Posterior vena cava (tissue), 2 donors: ENCODE data around the gene ANOS1. TPM values are rescaled to one million over a fixed set of nuclear protein-coding genes. Genes with fewer than 3 reads are reported as not detected.
A peak's percentile ranks its signal among the peaks of the same experiment; 100 is the strongest.
"Not testable (repeated sequence)": the region's sequence is repeated elsewhere in the genome, so short reads cannot be mapped to it uniquely, and the experiment has no call there.

Experiments
- DNase-seq: peaks from one replicate; pipeline ENCODE4 v3.0.0-alpha.2; 2020; ENCODE audit warnings: low spot score
- intact Hi-C, 2 donors: fragments of 100-400 bp; cut with DNase I; formaldehyde crosslinking; loops; one replicate each; pipeline versions ENCODE4 v1.14.1 to v1.14.2; 2022 to 2023
- long read RNA-seq, 2 donors: library from polyadenylated mRNA; unstranded; transcript quantifications; one replicate each; pipeline ENCODE4 v2.0.0, GENCODE V29; 2020 to 2021
- total RNA-seq, 2 donors: library from RNA; stranded (reverse); fragmentation: NEBNext Ultra II Directional; extraction: Animal tissue kit (Norgen Biotek cat#: 25700); gene quantifications; one replicate each; pipeline ENCODE4 v1.2.1, GENCODE V29; 2021
- donor health status: DM: yes; HTN: yes; CAD: no.
- donor health status: DM: yes; HTN: yes; CAD: no.

ANOS1 gene, protein sequence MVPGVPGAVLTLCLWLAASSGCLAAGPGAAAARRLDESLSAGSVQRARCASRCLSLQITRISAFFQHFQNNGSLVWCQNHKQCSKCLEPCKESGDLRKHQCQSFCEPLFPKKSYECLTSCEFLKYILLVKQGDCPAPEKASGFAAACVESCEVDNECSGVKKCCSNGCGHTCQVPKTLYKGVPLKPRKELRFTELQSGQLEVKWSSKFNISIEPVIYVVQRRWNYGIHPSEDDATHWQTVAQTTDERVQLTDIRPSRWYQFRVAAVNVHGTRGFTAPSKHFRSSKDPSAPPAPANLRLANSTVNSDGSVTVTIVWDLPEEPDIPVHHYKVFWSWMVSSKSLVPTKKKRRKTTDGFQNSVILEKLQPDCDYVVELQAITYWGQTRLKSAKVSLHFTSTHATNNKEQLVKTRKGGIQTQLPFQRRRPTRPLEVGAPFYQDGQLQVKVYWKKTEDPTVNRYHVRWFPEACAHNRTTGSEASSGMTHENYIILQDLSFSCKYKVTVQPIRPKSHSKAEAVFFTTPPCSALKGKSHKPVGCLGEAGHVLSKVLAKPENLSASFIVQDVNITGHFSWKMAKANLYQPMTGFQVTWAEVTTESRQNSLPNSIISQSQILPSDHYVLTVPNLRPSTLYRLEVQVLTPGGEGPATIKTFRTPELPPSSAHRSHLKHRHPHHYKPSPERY
- 1 to 10 TPM in 1 of 2 donors, under 1 TPM in 1; 0.95 to 3.1 TPM for total RNA-seq
- long read RNA-seq, donor 1, result 0 reads
- long read RNA-seq, donor 2, result 0 reads

DNA sequence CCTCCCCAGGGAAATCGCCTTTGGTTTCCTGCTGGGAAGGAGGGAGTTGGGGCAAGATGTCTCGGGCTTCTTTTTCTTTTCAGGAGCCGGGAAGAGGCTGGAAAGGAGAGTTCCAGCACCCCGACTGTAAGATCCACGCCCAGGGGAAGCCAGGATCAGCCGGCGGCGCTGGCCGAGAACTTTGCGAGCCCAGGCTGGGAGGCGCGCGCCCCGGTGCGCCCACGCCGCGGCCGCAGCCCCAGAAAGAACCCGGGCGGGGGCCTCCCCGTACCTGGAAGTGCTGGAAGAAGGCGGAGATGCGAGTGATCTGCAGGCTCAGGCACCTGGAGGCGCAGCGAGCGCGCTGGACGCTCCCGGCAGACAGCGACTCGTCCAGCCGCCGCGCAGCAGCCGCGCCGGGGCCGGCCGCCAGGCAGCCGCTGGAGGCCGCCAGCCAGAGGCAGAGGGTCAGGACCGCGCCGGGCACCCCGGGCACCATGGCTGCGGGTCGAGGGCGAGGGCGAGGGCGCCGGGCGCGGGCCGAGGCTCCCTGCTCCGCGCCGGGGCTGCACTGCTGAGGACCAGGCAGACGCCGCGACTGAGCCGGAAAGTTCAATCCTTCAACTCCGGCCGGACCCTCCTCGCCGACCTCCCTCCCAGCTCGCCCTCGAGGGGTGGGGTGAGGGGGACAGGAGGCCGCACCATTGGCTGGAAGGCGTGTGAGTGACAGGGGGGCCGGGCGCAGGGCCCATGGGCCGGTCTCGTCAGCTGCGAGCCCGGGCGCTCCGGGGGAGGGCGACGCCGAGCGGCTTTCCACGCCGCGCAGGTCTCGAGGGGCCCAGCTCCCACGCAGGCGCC lies at the start of gene ANOS1:
TSS of gene ANOS1 (minus strand) at position 579 of the 837 bp plus-strand sequence. CDS start at position 478, 101 bp downstream.
- intact Hi-C loops, result no loop called here
- peak; percentile 85 for DNase-seq

DNA sequence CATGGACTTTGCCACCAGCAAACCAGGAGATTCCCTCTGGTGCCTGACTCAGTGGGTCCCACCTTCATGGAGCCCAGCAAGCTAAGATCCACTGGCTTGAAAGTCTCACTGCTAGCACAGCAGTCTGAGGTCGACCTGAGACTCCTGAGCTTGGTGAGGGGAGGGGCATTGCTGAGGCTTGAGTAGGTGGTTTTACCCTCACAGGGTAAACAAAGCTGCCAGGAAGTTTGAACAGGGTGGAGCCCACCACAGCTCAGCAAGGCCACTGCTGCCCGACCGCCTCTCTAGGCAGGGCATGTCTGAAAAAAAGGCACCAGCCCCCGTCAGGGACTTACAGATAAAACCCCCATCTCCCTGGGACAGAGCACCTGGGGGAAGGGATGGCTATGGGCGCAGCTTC lies 41.2 kb upstream of the ANOS1 start:
- intact Hi-C loops, result loop anchor here in 1 of 2 donors (5.0 kb wide), 1 partner anchor 369 kb away; no protein-coding TSS in a partner anchor

DNA sequence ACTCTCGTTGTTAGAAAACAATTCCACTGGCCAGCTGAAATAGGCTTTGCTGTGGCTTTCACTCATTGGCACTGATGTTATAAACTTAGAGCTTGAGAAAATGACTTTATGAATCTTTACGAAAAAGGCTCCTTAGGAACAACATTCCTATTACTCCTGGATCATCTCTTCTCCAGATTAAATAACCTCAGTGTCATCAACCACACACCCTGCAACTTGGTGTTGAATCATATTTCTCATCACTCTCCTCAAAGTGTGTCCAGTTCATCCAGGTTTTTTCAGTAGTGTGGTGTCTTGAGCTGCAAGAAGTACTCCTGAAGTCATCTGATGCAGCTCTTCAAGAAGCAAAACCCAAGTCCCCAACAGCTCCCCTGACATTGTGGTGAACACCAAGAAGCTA lies 28.1 kb upstream of the ANOS1 start:
- DNase-seq, result no peak
- intact Hi-C loops, result no loop called here

More for the DNA sequence above, 41.2 kb upstream of the ANOS1 start:
- no peak for DNase-seq

DNA sequence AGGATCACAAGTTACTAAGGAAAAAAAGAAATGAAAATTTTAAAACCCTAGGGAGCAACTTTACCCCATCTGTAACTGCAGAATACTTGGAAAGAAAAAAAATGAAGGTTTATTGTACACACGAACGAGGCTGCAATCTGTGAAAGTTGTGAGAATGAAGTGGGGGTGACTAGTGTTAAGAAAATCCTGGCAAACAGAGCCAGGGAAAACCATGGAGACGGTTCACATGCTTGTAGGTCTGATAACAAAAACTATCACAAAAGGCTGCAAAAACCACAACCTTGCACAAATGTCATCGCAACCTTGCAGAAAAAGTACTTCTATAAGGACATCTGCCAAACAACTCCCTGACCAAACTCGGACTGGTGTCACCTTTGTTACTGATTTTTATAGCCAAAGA lies 26.8 kb upstream of the ANOS1 start:
- intact Hi-C loops, DNase-seq: not testable (repeated sequence)

DNA sequence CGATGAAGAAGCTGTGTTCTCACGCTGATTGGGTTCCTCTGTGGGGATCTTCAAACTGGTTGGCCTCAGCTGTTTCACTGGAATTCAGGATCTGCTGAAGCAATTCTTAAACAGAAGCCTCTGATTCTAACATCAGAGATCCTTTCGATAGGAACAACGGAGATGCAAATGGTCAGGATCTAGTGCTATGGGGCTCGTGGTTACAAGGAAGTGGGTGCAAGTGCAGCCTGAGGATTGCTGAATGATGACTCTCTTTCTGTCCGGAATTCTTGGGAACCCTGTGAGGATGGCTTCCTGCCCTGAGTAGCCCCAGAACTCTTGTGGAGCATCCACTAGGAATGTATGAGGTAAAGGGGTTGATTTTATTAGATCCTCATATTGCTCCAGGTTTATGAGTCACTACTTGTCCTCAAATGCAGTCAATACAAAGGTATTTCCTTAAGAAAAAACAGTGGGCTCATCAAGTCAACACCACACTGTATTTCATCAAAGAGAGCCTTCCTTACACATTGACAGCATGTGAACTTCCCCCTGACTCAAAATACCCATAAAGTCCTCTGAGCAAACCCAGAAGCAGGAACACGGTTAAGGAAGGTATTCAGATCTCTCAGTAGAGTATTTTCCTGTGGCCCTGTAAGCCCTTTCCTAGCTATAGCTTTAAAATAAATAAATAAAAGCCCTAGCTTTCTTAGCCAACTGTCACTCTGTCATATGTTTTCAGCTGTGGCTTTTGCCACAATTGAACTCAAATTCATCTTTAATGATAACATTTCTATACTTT lies 25.9 kb upstream of the ANOS1 start:
- intact Hi-C loops, DNase-seq: not testable (repeated sequence)

DNA sequence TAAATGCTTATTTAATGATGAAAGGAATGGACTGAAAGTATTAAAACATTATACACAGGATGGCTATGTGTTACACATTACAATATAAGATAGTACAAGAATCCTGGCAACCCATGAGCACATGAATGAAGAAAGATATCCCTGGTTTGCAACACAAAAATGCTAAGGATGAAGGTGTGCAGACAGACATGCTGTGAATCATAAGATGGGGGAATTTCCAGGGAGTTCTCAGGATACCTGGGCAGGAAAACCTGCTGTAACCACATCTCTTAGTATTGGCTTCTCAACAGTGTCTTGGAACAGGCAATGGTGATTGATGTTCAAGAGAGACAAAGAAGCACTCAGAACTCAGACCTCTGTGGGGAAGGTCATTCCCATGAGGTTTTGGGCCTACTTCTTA lies 23.9 kb upstream of the ANOS1 start:
- intact Hi-C loops, result no loop called here
- DNase-seq, result no peak

DNA sequence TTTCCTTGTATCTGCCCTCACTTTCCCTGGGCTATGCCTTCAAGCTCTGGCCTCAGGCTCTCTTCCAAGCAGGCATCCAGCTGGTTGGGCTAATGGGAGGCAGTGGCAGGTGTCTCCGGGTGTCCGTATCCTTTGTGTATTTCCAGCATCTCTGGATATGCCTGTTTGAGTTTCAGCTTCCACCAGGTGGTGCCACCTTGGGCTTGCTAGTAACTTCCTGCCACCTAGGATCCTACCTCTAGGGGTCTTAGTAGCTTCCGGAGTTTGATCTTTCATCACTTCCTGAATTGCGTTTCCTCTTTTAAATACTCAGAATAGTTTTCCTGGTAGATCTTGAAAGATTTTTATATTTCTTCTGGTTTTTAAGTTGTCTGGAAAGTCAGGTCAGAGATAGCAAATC lies 23.2 kb upstream of the ANOS1 start:
- no peak for DNase-seq
- intact Hi-C loops, result no loop called here

DNA sequence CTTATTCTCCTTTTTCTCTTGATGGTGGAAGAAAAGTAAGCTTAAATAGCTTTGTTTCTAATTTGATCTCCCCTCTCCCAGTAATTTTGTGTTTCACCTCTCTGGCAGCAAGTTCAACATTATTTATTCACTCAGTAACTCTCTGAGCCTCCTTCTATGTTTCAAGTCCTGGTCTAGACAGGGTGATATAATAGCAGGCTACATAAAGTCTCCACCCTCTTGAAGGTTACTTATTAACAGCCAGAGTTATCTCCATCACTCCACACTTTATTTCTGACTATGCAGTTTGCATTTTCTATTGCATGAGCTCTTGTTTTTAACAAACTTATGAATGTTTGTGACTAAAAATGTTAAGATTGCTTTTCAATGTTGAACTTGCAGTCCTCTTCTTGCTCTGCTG lies 17.8 kb upstream of the ANOS1 start:
- intact Hi-C loops, result loop anchor here (5.0 kb wide), 2 partner anchors 98 to 757 kb away; no protein-coding TSS in a partner anchor
- no peak for DNase-seq

DNA sequence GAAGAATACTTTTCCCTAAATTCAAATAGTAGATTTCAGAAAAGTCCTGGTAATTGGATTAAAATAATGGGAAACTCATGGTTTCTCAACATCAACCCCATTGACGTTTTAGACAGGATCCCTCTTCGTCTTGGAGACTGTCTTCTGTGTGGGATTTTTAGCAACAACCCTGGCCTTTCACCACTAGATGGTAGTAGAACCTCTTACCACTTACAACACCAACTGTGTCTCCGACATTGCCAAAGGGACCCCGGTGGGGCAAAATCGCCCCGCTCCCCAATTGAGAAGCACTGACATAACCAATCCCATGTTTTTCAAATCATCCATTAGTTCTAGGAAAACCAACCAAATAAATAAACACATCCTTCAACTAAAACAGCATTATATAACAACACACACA lies 16.9 kb upstream of the ANOS1 start:
- intact Hi-C loops, result loop anchor here in 1 of 2 donors (5.0 kb wide), 1 partner anchor 757 kb away; no protein-coding TSS in a partner anchor
- DNase-seq, result no peak

DNA sequence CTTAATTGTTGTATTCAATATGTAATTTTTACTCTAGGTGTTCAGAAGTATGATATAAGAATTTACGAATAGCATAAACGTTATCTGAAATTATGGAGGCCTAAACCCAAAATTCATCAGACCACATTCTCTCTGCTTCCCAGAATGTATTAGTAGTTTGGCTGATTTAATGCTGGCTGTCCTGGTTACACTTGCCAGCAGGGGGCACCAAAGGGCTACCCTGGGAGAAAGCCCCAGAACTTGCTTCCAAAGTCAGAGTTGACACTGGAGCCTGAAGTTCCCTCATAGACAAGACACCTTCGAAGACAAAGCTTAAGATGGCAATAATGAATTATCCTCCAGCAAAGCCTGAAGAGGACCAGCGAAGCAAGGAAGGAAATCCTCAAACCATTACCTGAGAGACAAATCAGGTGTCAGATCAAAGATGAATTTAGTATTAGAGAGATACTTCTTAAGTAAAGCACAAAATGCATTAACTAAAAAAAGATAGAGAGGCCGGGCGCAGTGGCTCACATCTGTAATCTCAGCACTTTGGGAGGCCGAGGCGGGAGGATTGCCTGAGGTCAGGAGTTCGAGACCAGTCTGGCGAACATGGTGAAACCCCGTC lies 11.3 kb upstream of the ANOS1 start:
- intact Hi-C loops, result no loop called here
- DNase-seq, result no peak

DNA sequence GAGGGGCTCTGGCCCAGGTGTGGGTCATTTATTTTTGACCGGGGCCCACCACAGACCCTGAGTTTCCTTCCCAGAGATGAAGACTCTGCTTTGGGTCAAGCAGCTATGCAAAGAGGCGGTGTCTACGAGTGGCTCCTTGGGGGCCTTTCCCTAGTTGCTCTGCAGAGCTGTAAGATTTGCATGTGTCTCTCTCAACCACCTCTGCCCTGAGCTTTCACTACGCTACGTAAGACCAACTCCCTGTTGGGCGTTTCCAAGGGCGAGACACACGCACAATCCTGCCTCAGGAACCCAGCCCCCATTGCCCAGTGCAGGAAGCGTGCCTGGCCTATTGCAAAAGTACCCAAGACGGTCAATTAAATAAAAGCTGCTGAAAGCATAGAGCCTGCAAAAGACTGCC lies 10.0 kb upstream of the ANOS1 start:
- intact Hi-C loops, result no loop called here
- no peak for DNase-seq

DNA sequence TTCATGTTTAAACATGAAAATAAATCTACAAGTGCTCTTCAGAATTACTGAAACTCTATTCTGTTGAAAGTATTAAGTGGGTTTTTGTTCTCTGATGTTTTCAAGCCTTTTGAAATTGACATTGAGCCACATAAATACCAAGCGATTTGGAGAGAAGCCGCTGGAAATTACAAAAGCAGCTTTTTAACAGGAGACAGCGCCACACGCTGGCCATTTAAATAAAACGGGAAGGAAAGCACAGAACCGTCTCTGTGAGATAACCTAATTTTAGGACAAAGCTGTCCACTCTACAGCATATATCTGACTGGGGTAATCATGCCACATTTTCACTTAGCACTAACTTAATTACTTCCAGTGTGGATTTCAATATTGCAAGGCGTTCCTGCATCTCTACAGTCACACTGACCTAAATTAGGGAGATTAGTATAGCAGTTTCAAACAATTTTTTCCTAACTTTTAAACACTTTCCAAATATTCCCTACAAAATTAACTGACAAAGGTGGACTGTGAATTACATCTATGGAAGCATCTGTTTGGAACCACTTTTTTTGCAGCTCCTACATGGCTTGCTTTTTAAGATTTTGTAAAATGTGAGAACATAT lies 6.8 kb upstream of the ANOS1 start:
- DNase-seq, result no peak
- intact Hi-C loops, result loop anchor here in 1 of 2 donors (2.0 kb wide), 1 partner anchor 742 kb away; no protein-coding TSS in a partner anchor

DNA sequence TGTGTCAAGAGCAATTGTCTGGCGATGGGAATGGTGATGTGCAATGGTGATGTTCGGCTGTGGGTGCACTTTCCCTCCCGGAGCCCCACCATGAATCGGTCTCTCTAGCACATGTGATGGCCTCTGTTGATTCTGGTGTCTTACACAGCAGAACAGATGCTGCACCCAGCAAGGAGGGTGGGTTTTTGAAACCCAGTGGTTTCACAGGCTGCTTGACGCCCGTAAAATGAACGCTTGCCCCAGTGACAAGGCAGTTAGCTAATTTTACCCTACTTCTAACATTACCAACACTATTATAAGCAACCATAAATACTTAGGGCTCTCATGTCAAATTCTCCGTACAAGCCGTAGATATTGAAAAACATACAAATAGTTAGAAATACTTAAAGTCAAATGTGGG lies 5.9 kb upstream of the ANOS1 start:
- intact Hi-C loops, result loop anchor here in 1 of 2 donors (2.0 kb wide), 1 partner anchor 741 kb away; no protein-coding TSS in a partner anchor
- DNase-seq, result no peak

DNA sequence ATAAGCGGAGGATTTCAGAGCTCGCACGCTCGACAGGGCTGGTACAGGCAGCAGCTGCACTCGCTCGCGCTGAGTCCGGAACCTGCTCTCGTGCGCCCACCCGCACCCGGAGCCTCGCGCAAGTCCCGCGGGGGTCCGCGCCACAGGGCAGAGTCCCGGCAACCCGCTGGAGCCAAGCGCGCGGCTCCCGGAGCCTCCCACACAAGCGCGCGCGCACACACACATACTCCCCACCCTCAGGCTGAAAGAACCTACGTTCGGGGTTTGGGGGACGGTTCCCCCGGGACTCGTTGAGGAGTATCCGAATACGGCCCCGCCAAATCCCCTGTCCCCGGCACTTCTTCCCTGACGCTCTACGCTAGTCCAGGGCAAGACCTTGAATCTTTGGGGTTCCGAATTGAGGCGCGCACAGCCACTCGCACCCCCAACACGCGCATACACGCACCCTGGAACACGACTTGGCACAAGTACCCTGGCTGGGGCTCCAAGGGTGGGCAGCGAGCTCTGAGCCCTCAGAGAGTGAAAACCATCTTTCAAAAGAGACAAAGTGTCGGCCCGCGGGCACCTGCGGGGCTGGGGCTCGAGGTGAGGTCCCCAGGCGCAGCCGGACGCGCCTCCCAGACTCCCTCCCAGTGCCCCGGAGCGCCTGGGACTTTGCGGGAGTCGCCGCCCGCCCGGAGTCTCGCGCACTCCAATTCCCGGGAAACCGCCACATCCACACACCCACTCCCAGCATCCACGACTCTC lies 952 bp downstream of the ANOS1 start:
- intact Hi-C loops, result no loop called here
- no peak for DNase-seq

DNA sequence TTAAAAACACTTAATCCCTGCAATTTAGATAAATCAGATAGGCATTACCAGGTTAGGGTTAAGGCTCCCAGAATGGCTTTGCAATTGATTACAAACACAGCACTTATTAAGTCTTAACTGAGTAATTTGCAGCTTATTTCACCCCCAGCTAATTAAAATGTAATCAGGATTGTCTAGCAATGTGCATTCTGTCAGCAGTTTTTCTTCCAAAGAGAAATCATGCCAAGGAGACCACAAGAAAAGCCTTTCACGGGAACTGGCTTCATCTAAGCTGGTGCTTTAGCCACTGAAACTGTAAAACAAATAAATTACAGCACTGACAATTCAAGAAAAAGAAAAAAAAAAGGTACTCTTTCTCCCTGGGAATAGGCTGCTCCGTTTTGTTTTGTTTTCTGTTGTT lies 2.1 kb downstream of the ANOS1 start:
- DNase-seq, result no peak
- intact Hi-C loops, result no loop called here

DNA sequence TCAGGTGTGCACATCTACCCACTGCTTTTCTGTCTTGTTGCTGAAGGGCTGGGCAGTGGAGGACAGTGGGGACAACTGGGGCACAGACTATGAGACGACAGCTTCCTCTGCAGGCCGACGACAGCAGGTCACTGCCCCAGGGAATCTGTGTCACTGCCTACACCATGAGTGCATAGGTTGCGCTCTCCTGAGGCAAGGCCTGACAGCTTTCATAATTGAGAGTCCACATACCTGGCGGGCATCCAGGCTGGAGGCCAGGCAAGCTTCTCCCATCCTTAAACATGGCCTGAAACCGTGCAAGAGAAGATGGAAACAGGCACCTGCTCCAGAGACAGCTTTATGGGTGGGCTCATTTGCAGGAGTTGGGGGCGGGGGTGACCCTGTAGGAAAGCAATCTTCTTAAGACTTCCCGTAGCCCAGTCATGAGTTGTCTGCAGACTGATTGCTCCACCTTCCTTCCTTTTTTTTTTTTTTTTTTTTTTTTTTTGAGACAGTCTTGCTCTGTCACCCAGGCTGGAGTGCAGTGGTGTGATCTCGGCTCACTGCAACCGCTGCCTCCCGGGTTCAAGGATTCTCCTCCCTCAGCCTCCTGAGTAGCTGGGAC lies 2.9 kb downstream of the ANOS1 start:
- DNase-seq, result no peak
- intact Hi-C loops, result no loop called here
